Measurements from ENCODE around the gene KLHL42. TPM values are rescaled to one million over a fixed set of nuclear protein-coding genes. Genes with fewer than 3 reads are reported as not detected.

KLHL42 gene
- total RNA-seq, 1 experiment from 2014 or later: 21.5 TPM

DNA sequence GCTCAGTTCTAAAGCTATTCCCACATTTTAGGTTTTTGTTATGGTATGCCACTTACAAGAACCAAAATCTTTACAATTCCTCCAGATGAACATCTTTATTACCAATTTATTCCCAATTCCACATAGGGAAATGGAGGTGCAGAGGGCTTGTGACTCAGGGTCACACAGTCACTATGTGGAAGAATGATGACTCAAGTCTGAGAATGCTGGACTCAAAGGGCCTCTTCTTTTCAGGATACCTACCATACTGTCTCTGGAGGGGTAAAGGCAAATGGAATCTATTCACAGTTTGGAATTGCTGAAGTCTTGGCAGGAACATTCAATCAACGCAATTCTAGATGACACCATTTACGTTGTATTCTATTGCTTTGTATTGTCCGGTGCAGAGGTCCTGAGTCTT, 48.2 kb downstream of the KLHL42 start:
- intact Hi-C loops (cut with micrococcal nuclease): loop anchor here (10.0 kb wide), 1 partner anchor 347 kb away; no protein-coding TSS in a partner anchor
- ATAC-seq: no peak

DNA sequence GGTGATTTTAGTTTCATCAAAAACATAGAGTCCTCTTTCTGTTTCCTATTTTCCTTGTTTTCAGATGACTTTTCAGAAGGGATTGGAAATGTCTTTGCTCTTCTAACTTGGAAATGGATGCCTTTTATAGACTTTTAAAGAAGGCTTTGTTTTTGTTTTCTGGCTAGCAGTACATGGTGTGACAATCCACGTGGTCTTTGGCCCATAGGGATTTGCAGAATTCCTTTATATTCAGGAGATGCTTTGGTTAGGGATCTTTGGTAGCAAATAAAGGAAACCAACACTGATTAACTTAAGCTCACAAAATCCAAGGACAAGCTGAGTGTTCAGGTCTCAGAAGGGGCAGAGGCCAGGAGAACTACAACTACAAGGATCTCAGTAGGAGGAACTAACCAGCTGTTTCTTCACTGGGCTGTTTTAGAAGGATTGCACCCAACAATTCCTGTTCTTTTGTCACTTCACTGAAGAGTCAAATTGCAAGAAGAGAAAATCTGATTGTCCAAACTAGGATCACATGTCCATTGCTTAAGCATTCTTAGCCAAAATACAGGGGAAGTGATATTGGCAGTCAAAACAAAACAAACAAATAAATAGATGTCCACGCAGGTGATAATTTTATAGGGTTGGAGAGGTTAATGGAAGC, 58.6 kb downstream of the KLHL42 start:
- intact Hi-C loops (cut with micrococcal nuclease): no loop called here
- Histone ChIP-seq H3K4me2 (ENCODE audit: low read length) (no peak overlapping the region), H3K9ac (ENCODE audit: low read length) (no peak overlapping the region), H2AFZ (ENCODE audit: low read depth, low read length, poor library complexity, severe bottlenecking) (no peak overlapping the region), H3K9me2 (ENCODE audit: insufficient read depth) (no peaks in the 10 kb centered on the region), H4K20me1 (ENCODE audit: insufficient read depth) (no peaks in the 10 kb centered on the region), H3K36me3 (ENCODE audit: control insufficient read depth in 1 of 2, insufficient read depth in 2 of 2, low read length in 2 of 2) (no peaks in the 10 kb centered on the region), H3K27ac (ENCODE audit: low read depth, low read length) (no peak overlapping the region), H3K4me3 (replicated peaks in 1 of 2; ENCODE audit: low read depth in 1 of 2, low read length in 2 of 2) (no peak overlapping the region), H3K4me1 (ENCODE audit: control insufficient read depth in 1 of 2, insufficient read depth in 2 of 2, low read length in 2 of 2) (peaks cover 18% of the 10 kb centered on the region in 2 experiments), H3K9me3 (ENCODE audit: control insufficient read depth in 1 of 2, insufficient read depth in 1 of 2, low read depth in 1 of 2, low read length in 2 of 2) (no peaks in the 10 kb centered on the region), H3K79me2 (ENCODE audit: insufficient read depth, low read length) (no peaks in the 10 kb centered on the region), H3K27me3 (ENCODE audit: insufficient read depth, low read length) (no peaks in the 10 kb centered on the region)
- CTCF ChIA-PET: interaction anchor here (2.4 kb wide), 1 partner anchor 17 kb away, joined by 11 read pairs; no protein-coding TSS in a partner anchor
- no peak for DNase-seq (ENCODE audit: low read depth, low spot score)
- no TSS peak for BruUV-seq (replicated peaks)
- POLR2A ChIA-PET: no interaction called here
- no peak for ATAC-seq
- RAD21 ChIA-PET (ENCODE audit: low non-redundant PET in 1 of 2, low total read pairs in 2 of 2, uncharacterized antibody in 2 of 2, unreplicated experiment in 2 of 2): no interaction called here
- TF ChIP-seq, protein P1, sequence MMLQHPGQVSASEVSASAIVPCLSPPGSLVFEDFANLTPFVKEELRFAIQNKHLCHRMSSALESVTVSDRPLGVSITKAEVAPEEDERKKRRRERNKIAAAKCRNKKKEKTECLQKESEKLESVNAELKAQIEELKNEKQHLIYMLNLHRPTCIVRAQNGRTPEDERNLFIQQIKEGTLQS (IDR thresholded peaks at IDR 0.05): no peak
- TF ChIP-seq, protein P2, sequence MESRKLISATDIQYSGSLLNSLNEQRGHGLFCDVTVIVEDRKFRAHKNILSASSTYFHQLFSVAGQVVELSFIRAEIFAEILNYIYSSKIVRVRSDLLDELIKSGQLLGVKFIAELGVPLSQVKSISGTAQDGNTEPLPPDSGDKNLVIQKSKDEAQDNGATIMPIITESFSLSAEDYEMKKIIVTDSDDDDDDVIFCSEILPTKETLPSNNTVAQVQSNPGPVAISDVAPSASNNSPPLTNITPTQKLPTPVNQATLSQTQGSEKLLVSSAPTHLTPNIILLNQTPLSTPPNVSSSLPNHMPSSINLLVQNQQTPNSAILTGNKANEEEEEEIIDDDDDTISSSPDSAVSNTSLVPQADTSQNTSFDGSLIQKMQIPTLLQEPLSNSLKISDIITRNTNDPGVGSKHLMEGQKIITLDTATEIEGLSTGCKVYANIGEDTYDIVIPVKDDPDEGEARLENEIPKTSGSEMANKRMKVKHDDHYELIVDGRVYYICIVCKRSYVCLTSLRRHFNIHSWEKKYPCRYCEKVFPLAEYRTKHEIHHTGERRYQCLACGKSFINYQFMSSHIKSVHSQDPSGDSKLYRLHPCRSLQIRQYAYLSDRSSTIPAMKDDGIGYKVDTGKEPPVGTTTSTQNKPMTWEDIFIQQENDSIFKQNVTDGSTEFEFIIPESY (IDR thresholded peaks at IDR 0.05; ENCODE audit: extremely low read depth, insufficient replicate concordance, low read length): no peak
- TF ChIP-seq, protein P3, sequence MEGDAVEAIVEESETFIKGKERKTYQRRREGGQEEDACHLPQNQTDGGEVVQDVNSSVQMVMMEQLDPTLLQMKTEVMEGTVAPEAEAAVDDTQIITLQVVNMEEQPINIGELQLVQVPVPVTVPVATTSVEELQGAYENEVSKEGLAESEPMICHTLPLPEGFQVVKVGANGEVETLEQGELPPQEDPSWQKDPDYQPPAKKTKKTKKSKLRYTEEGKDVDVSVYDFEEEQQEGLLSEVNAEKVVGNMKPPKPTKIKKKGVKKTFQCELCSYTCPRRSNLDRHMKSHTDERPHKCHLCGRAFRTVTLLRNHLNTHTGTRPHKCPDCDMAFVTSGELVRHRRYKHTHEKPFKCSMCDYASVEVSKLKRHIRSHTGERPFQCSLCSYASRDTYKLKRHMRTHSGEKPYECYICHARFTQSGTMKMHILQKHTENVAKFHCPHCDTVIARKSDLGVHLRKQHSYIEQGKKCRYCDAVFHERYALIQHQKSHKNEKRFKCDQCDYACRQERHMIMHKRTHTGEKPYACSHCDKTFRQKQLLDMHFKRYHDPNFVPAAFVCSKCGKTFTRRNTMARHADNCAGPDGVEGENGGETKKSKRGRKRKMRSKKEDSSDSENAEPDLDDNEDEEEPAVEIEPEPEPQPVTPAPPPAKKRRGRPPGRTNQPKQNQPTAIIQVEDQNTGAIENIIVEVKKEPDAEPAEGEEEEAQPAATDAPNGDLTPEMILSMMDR (IDR thresholded peaks at IDR 0.05 in 2 of 3, conservative IDR thresholded peaks at IDR 0.05 in 1 of 3; ENCODE audit: borderline replicate concordance in 1 of 3, insufficient read depth in 1 of 3, low read depth in 2 of 3, low read length in 2 of 3): no peak
- TF ChIP-seq ELF1 (IDR thresholded peaks at IDR 0.05; ENCODE audit: borderline replicate concordance, low read depth) (no peak), JUND (IDR thresholded peaks at IDR 0.05) (no peak), POLR2A (IDR thresholded peaks at IDR 0.05; ENCODE audit: borderline replicate concordance, extremely low read depth, insufficient read depth, insufficient read length) (no peak), CBX3 (IDR thresholded peaks at IDR 0.05; ENCODE audit: low read depth) (no peak), MAX (IDR thresholded peaks at IDR 0.05) (no peak), SP1 (IDR thresholded peaks at IDR 0.05; ENCODE audit: low read depth) (no peak)

More for the DNA sequence above, 48.2 kb downstream of the KLHL42 start:
- Histone ChIP-seq H3K9me2 (ENCODE audit: insufficient read depth) (no peaks in the 10 kb centered on the region), H3K36me3 (ENCODE audit: control insufficient read depth in 1 of 2, insufficient read depth in 2 of 2, low read length in 2 of 2) (no peaks in the 10 kb centered on the region), H2AFZ (ENCODE audit: low read depth, low read length, poor library complexity, severe bottlenecking) (no peak overlapping the region), H3K79me2 (ENCODE audit: insufficient read depth, low read length) (no peaks in the 10 kb centered on the region), H3K4me1 (ENCODE audit: control insufficient read depth in 1 of 2, insufficient read depth in 2 of 2, low read length in 2 of 2) (peaks cover 0 to 5% of the 10 kb centered on the region in 2 experiments; a peak in 1 of 4 replicates), H4K20me1 (ENCODE audit: insufficient read depth) (no peaks in the 10 kb centered on the region), H3K9ac (ENCODE audit: low read length) (no peak overlapping the region), H3K4me2 (ENCODE audit: low read length) (no peak overlapping the region), H3K27ac (ENCODE audit: low read depth, low read length) (no peak overlapping the region), H3K27me3 (ENCODE audit: insufficient read depth, low read length) (no peaks in the 10 kb centered on the region), H3K9me3 (ENCODE audit: control insufficient read depth in 1 of 2, insufficient read depth in 1 of 2, low read depth in 1 of 2, low read length in 2 of 2) (no peaks in the 10 kb centered on the region), H3K4me3 (replicated peaks in 1 of 2; ENCODE audit: low read depth in 1 of 2, low read length in 2 of 2) (no peak overlapping the region)
- ChIA-PET RAD21 (ENCODE audit: low non-redundant PET in 1 of 2, low total read pairs in 2 of 2, uncharacterized antibody in 2 of 2, unreplicated experiment in 2 of 2) (no interaction called here), CTCF (no interaction called here), POLR2A (no interaction called here)
- no peak for DNase-seq (ENCODE audit: low read depth, low spot score)
- BruUV-seq (replicated peaks): no TSS peak
- TF ChIP-seq, protein P3 (IDR thresholded peaks at IDR 0.05 in 2 of 3, conservative IDR thresholded peaks at IDR 0.05 in 1 of 3; ENCODE audit: borderline replicate concordance in 1 of 3, insufficient read depth in 1 of 3, low read depth in 2 of 3, low read length in 2 of 3): no peak
- TF ChIP-seq FOSL1 (IDR thresholded peaks at IDR 0.05; ENCODE audit: low read depth): peak; percentile 20; the same call in 1 of the 2 replicates
- no peak for TF ChIP-seq RAD21 (IDR thresholded peaks at IDR 0.05; ENCODE audit: low read depth)
- TF ChIP-seq SP1 (IDR thresholded peaks at IDR 0.05; ENCODE audit: low read depth): no peak
- no peak for TF ChIP-seq ZFX (IDR thresholded peaks at IDR 0.05)

Measured in HCT116 (cell line).